ENCODE results near the gene THUMPD1.

DNA sequence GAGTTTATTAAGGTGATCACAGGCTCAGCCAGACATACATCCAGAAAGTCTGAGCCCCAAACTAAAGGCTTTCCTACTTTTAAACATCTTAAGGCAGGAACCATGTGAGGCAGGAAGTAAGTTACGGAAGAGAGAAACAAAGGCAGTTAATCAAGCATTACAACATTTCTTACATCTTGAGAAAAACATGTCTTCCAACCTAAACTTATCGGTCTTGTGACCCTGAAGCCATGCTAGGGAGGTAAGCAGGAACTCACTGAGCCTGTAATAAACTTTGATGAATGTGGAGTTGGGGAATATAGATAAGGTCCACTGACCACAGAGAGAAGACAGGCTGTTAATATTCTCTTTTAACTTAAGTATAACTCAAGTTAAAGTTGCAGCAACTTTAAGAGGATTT lies 18.7 kb upstream of the THUMPD1 start:
- no peak for TF ChIP-seq CTCF (IDR thresholded peaks at IDR 0.05)
- TF ChIP-seq EP300 (IDR thresholded peaks at IDR 0.05; ENCODE audit: low read depth): no peak
- TF ChIP-seq POLR2A (IDR thresholded peaks at IDR 0.05): no peak
- TF ChIP-seq POLR2AphosphoS5 (IDR thresholded peaks at IDR 0.05): no peak

Data from transverse colon (tissue), 4 donors.